ENCODE results near the gene MACROD1.

The MACROD1 gene, protein sequence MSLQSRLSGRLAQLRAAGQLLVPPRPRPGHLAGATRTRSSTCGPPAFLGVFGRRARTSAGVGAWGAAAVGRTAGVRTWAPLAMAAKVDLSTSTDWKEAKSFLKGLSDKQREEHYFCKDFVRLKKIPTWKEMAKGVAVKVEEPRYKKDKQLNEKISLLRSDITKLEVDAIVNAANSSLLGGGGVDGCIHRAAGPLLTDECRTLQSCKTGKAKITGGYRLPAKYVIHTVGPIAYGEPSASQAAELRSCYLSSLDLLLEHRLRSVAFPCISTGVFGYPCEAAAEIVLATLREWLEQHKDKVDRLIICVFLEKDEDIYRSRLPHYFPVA

DNA sequence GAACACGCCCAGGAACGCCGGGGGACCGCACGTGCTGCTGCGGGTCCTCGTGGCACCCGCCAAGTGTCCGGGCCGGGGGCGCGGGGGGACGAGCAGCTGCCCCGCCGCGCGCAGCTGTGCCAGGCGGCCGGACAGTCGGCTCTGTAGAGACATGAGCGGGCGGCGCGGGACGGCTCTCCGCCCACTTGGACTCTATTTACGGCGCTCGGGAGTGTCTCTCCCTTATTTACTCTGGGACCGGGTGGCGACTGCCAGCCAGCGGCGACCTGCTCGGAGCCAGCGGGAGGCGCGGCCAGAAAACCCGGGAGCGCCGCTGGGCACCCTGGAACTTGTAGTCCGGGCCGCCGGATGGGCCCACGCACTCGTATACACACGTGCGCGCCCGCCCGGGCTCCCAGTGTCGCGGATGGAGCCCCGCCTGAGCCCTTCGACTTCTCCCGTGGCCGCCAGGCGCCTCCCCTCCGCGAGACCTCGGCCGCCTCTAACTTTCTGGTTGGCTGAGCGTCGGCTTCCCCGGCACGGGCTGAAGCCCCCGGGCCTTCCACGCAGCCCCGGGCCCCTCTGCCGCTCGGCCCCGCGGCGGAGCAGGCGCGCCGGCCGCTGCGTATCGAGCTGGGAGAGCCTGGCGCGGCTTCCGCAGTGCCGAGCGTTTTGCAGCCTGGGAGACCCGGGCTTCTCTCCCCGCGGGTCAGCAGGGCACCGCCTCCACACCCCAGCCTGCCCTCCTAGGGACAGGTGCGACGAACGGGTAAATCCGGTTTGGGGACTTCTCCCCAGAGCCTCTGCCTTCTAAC is at the start of gene MACROD1:
Gene MACROD1, minus strand, starts transcription at position 272 of the 794 bp plus-strand sequence. Its CDS starts 119 bp downstream, at position 153.
- DNase-seq, result peak; percentile 76

DNA sequence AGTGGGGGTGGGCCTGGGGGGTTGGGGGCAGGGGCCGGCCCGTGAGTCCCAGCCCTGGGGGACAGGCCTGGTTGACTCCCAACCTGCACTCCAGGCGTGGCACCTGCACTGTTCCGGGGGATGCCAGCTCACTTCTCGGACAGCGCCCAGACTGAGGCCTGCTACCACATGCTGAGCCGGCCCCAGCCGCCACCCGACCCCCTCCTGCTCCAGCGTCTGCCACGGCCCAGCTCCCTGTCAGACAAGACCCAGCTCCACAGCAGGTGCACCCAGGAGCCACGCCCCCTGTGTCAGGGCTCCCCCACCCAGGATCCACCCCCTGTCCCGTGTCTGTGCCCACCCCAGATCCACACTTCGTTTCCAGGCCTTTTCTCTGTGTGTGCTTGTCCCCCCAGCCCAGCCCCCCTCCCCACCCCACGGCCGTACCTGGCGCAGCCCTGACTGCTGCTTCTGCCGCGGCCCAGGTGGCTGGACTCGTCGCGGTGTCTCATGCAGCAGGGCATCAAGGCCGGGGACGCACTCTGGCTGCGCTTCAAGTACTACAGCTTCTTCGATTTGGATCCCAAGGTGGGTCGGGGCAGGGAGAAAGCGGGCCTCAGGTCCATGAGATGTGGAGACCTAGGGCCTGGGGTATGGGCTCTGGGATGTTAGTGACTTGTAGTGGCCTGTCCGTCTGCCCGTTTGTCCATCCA is 45.4 kb upstream of the MACROD1 start:
- no peak for DNase-seq

DNA sequence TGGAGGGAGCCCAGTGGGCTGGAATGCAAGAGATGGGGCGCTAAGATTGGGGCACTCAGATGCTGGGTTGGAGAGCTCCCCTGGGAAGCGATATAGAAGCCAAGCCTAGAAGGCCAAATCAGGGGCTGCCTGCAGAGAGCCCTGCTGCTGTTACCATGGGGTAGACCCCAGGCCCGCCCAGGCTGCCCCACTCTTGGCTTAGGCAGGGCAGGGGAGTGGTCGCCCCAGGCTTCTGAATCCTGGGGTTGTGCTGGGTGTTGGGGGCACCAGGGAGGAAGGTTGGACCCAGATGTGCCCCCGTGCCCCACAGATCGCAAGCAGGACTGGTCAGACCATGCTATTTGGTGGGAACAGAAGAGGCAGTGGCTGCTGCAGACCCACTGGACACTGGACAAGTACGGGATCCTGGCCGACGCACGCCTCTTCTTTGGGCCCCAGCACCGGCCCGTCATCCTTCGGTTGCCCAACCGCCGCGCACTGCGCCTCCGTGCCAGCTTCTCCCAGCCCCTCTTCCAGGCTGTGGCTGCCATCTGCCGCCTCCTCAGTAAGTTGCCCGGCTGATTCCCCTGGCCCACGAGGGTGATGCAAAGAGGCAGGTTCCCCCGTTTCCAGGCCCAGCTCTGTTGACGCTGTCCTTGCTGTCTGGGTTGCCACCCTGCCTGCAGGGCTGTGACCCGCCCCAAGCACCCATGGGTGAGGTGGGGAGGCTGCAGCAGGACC is 44.5 kb upstream of the MACROD1 start:
- DNase-seq, result no peak

DNA sequence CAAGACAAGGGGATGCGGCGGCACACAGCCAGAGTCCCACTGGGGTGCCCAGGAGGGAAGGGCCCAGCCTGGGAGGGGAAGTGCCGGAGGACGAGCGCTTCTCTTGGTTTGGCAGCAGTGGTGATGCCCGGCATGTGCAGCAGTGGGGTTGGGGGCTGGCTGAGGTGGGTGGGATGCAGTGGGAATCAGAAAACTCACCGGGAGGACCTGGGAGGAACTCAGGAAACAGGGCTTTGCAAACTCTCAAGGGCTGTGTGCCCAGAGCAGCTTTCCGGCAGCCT is 43.6 kb upstream of the MACROD1 start:
- DNase-seq, result no peak

DNA sequence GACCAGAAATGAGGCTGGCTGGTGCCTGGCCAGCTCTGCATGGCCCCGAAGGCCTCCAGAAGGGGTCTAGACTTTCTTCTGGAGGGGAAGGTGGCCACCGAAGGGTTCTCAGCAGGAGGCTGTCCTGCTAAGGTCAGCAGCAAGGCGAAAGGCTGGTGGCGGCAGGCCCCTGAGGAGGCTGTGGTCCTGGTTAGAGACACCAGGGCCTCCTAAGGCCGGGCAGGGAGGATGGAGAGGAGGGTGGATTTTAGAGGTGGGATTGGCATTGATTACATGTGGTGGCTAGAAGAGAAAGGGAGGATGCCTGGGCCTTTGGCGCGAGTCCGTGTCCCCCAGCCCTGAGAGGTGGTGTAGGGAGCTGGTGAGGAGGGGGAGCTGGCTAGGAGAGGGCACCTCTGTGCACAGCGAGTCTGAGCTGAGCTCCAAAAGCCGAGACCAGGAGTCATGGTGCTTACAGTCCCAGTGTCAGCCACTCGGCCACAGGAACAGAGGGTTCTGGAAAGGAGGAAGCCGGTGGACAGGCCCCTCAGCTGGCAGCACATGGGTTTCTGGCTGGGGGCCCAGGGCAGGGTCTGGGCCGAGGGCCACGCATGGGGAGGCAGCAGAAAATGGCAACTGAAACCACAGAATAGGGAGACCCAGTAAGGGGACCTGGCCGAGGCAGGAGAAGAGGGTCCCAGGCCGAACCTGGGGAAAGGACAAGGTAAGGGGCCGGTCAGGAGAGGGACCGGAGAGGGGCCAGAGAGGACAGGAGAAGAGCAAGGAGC is 43.1 kb upstream of the MACROD1 start:
- DNase-seq, result no peak

DNA sequence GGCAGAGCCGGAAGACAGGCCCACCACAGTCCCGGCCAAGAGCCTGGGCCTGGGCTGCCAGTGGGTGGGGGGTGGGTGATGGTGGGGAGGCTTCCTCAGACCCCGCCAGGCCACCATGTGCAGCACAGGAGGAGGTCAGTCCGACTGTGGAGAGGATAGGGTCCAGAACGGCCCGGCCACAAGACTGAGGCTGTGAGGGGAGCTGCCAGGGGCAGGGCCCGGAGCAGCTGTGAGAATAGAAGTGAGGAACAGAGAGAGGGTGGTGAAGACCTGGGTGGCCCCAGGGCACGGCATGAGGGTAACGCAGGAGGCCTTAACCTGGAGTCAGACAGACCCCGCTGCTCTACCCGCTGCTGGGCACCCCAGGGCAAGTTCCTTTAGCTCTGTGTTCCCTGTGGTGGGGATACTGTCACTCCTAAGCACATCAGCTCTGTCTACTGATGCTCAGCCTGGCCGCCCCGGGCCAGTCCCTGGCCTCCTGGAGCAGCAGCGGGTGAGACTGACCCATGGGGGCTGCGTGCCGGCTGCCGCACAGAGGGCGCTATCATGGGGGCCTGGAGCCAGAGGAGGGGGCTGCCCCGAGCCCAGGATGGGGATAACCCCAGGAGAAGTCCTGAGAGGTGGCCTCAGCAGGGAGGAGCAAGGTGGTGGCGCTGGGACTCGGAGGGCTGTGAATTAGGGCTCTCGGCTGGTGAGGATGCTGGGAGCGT is 42.3 kb upstream of the MACROD1 start:
- DNase-seq, result no peak

DNA sequence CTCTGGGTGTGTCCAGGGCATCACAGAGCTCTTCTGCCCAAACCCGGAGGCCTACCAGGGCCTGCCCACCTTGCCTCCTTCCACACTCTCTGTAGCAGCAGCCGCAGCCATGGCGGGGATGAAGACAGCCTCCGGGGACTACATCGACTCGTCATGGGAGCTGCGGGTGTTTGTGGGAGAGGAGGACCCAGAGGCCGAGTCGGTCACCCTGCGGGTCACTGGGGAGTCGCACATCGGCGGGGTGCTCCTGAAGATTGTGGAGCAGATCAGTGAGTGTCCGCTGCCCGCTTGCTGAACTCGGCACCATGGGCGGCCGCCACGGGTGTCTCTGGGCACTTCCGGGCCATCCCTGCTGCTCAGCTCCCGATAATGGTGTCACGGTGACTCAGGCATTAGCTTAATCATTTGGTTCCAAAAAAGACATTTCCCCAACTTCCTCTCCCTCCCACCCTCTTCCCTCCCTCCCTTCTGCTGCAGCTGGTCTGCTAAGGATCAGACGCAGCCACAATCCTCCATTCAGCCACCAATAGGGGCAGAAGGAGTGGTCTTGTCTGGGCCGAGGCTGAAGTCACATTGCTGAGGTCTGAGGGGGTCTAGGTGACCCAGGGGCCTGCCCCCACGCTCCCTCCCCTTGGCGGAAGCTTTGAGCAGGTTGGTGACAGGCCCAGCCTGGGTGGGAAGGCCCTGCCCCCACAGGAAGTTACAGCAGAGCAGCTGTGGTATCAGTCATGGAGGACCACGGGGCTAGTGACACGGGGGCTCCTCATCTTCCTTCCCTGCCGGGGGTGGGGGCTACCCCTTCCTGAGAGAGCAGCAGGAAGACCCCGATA is 41.6 kb upstream of the MACROD1 start:
- no peak for DNase-seq

DNA sequence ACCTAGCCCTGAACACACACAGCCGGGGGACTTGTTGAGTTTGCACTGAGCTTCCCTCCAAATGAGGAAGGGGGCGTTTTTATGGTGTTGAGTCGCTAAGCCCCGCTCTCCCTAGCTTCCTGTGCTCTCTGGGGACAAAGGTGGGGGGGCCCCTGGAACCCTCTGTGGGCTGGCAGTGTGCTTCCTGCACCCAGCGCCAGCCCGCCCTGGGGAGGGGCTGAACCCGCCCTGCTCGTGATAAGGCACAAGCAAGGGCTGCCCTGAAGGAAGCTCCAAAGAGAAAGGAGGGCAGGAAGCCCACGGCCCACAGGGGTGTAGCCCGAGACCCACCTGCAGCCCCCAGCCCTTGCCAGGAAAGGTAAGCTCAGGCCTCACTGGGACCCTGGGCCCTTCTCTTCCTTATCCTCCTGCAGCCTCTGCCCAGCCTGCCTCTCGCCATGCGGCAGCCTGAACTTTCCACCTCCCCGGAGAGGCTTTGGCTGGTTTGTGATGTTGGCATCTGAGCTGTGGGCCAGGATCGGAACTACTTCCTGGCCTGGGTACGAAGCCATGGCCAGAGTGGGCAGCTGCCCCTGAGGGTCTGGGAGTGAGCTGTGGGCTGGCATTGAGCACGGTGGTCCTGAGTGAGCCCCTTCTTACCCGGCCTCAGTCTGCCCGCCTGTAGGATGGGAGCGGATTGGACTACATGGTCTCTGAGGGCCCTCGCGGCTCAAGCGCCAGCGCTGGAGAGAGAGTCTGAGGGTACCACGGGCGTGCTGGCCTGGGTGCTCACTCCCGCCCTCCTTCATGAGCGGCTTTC is 40.7 kb upstream of the MACROD1 start, which contains the start of gene FERMT3:
Gene FERMT3, plus strand, starts transcription at position 265 of the 799 bp plus-strand sequence. CDS start 644 bp downstream, outside the sequence.
- no peak for DNase-seq

DNA sequence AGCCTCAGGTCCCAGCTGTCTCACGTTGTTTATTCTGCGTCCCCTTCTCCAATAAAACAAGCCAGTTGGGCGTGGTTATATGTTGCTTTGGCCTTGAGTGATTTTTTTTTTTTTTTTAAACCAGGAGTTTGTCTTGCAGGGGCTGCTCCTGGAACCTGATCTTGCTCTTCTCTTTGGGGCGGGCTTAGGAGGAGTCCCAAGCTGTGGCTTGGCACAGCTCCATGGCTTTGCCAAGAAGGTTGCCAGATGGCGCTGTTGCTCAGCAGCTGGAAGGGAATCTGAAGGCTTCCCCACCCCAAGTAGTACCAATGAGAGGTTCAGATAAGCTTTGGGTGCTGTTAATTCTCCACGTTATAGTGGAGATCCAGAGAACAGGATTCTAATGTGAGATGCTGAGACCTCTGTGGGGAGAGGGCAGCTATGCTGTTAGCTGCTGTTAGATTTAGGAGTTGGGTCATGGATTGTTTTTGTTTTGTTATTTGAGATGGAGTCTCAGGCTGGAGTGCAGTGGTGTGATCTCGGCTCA is 38.6 kb upstream of the MACROD1 start:
- DNase-seq, result peak; percentile 69

DNA sequence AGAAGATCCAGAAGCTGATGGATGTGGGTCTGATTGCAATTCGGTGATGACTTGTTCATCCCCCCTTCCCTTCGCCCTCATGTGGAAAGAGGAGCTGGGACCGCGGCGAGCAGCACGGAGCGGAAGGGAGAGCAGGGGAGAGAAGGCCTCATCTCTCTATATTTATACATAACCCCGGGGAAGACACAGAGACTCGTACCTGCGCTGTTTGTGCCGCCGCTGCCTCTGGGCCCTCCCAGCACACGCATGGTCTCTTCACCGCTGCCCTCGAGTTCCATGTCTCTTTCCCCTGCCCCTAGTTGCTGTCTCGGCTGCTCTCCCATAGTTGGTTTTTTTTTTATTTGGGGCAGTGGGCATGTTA is 38.1 kb upstream of the MACROD1 start:
- DNase-seq, result no peak

DNA sequence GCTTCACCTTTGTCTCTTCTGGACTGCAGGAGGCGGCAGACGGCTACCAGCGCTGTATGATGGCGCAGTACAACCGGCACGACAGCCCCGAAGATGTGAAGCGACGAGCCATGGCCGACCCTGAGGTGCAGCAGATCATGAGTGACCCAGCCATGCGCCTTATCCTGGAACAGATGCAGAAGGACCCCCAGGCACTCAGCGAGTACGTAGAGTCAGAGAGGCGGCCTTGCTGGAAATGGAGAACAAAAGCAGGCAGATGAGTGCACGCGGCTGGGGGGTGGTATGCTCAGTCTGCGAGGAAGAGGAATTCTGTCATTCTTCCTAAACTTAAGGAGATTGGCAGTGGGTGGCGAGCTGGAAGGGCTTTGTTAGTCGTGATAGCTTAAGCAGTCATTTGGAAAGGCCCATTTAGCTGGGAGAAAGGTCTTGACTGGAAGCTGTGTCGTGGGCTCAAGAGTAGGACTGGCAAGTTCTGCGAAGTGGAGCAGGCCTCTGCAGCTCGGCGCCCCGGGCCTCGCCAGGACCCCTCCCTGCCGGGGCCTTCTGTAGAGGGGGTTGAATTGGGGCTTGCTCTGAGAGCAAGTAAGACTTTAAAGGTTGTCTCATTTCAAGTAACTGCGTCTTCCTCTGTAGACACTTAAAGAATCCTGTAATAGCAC is 37.6 kb upstream of the MACROD1 start:
- DNase-seq, result no peak

DNA sequence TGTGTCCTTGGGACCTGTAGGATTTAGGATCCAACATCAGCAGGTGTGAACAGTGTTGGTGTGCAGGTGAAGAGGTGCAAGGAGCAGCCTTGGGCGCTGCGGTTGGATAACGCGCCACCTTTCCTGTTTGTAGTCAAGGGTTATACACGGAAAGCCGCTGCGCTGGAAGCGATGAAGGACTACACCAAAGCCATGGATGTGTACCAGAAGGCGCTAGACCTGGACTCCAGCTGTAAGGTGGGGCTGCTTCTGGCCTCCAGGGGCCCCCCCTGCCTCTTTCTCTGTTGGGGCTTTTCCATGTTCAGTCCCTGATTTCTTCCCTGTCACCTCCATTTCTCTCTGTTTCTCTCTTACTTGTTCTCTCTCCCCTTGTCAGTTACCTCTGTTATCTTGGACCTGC is 37.1 kb upstream of the MACROD1 start:
- no peak for DNase-seq

DNA sequence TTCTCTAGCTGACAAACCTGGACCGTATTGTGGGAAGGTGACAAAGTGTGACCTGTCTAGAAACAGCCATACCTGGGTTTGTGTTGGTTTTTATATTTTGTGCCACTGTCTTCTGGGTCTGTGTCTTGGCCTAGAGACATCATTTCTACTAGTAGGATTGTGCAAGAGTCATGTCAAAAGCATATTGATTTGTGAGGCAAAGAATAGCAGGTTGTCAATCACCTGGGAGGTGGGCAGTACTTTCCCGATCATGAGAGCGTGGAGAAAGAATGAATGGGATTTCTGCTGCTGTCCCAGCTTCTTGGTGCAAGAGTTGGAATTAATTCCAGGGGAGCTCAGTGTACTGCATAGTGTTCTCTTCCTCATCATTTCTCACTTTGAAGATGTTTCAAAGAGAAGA is 35.6 kb upstream of the MACROD1 start:
- no peak for DNase-seq

DNA sequence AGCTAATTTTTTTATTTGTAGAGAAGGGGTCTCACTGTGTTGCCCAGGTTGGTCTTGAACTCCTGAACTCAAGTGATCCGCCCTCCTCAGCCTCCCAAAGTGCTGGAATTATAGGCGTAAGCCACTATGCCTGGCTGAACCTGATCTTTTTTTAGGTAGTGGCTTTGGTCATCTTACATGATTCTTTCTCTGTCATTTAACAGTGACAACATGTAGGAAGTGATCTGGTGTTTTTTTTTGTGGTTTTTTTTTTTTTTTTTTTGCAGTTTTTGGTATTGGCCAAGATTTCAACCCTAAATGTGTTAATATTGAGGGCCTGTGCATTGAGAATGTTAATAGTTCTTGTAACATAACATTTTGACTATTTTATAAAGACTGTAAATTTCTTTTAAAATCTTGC is 32.6 kb upstream of the MACROD1 start:
- no peak for DNase-seq

DNA sequence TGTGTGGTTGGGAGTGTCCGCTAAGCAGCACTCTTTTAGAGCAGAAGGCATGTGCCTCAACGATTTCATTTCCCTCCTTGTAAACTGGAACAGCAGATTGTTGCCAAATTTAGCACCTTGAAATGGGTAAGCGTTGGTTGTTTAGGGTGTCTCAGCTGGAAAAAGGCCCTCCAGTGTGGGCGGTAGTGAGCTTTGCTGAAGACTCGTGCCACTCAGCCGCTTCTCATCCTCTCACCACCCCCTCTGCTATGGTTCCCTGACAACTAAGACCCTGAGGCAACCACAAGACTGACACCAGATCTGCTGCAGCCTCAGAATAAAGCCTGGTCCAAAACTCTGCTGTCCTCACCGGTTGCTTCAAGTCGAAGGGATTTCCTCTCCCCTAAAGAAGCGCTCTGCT is 30.7 kb upstream of the MACROD1 start:
- no peak for DNase-seq

DNA sequence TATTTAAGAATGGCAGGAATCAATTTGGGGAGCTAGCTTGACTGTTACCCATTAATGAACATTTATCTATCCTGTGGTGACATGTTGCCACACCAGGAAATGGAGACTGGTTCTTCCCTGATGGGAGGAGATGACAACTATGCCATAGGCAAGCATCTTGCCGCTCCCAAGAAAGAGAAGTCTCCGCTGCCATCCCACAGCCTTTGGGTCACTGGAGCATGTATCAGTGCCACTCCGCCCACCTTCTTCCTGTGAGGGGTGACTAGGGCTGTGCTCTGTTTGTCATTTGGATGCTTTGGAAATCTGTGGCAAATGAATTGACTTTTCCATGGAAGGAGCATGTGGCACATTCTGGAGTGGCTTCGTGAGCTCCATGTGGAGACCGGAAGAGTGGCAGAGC is 26.5 kb upstream of the MACROD1 start:
- no peak for DNase-seq

DNA sequence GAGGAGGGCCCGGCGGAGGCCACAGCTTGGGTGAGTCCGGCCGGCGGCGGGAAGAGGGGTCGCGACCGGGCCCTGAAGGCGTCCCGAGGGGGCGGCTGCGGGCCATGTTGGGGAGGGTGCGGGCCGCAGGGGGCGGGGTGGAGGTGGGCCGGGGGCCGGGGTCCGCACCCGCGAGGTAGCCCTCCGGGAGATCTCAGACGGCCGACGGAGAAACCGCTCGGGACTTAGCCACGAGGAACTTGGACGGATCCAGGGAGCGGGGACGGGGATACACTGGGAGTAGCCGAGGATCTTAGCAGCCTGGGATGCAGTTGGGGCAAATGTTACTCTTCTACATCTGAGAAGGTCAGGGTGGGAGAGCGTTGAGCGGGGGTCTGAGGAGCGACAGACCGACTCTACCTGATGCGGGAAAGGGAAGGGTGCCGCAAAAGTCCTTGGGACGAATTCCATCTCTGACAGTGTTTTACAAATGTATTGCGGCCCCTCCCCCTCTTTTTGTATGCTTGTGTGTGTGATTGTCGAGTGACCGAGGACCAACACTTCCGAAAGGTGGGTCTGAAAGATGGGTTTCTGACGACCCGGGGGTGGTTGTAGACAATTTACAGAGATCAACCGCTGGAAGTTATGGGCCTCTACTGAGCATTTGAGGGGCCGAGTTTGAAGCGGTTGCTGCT is 20.7 kb upstream of the MACROD1 start:
- peak; percentile 40 for DNase-seq

DNA sequence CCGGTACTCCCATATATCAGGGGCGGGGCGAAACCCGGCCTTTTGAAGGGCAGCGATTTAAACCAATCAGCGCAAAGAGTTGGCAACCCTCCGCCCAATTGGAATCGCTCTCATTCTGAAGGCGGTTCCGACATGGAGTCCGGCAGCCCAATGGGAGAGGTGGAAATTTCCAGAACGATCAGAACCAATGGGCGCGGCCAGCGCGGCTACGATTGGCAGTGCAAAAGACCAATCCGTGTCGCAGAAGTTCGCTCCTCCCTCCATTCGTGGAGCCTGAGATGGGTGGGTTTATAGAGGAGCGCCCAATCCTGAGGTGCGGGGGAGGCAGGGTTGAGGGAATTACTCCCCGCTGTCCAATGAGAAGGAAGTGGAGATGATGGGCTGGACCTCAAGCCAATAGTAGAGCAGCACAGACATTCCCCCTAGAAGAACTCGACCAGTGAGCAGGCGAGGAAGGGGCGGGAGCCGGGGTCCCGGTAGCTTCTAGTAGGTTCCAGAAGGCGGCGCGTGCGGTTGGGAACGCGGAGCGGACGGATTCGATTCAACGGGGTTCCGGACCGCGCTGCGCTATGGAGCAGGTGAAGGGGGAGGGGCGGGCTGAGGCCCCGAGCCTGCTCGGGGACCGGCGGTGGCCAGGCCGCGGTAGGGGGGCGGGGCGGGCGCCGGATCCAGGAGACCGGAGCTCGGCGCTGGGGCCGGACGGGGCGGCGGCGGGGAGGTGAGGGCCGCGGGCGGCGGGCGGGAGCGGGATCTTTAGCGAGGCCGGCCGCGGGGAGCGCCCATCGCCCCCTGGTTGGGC is 20.0 kb upstream of the MACROD1 start, which contains the start of gene STIP1:
Gene STIP1, plus strand, starts transcription at position 479 of the 799 bp plus-strand sequence. Its CDS starts 91 bp downstream, at position 570.
- peak; percentile 100 for DNase-seq
